Kidney (tissue), 14 donors: ENCODE results near the gene OR3A1. TPM values are rescaled to one million over a fixed set of nuclear protein-coding genes. Genes with fewer than 3 reads are reported as not detected.

Source experiments
- DNase-seq, 5 donors: peaks; one replicate each; pipeline ENCODE4 v3.0.0-alpha.2; 2013 to 2020
- FAIRE-seq: peaks from 2 replicates; lab custom pipeline; 2012; peaks lifted over from hg19 to GRCh38; lab: Jason Lieb, UNC
- H3K27ac ChIP-seq, 2 donors: one replicate each; pipeline ENCODE4 v1.7.0; 2013; ENCODE audit warnings: low read depth in 2 of 2, low read length in 2 of 2, inconsistent platforms in 1 of 2
- H3K27me3 ChIP-seq: one replicate; pipeline ENCODE4 v1.7.1; 2013; ENCODE audit warnings: low read length, inconsistent platforms; ENCODE audit not compliant: control insufficient read depth, insufficient read depth
- H3K36me3 ChIP-seq, 3 donors: one replicate each; pipeline versions ENCODE4 v1.7.0 to v1.7.1; 2013; ENCODE audit warnings: low read length in 3 of 3, control low read depth in 1 of 3, inconsistent platforms in 1 of 3; ENCODE audit not compliant: insufficient read depth in 3 of 3, control insufficient read depth in 2 of 3
- H3K4me1 ChIP-seq, 3 donors: one replicate each; pipeline versions ENCODE4 v1.7.0 to v1.7.1; 2013; ENCODE audit warnings: low read length in 3 of 3, inconsistent platforms in 1 of 3, low read depth in 1 of 3; ENCODE audit not compliant: control insufficient read depth in 2 of 3, insufficient read depth in 2 of 3
- H3K4me3 ChIP-seq, 3 donors: one replicate each; pipeline versions ENCODE4 v1.7.0 to v1.8.1; 2013; ENCODE audit warnings: low read length in 3 of 3, control low read depth in 1 of 3, inconsistent platforms in 1 of 3
- H3K9ac ChIP-seq, 3 donors: one replicate each; pipeline versions ENCODE4 v1.7.0 to v1.7.1; 2013; ENCODE audit warnings: low read length in 3 of 3, control low read depth in 1 of 3, inconsistent platforms in 1 of 3
- H3K9me3 ChIP-seq, 3 donors: one replicate each; pipeline versions ENCODE4 v1.7.0 to v1.7.1; 2013; ENCODE audit warnings: low read length in 3 of 3, control low read depth in 1 of 3, inconsistent platforms in 1 of 3; ENCODE audit not compliant: control insufficient read depth in 2 of 3, insufficient read depth in 1 of 3
- intact Hi-C: fragments of 100-400 bp; cut with DNase I; formaldehyde crosslinking; loops from one replicate; pipeline ENCODE4 v1.11.1; 2022
- polyA plus RNA-seq: library from polyadenylated mRNA; stranded (reverse); fragments of 350-450 nt; fragmentation: Illumina TruSeq; extraction: RNeasy Lipid Tissue Mini Kit (QIAGEN cat#74804); gene quantifications from one replicate; pipeline ENCODE4 v1.2.3, GENCODE V29; 2014; ENCODE audit warnings: low read depth, low replicate concordance; ENCODE audit not compliant: insufficient read depth
- total RNA-seq: library from RNA; stranded (reverse); fragmentation: NEBNext Ultra II Directional; extraction: Animal tissue kit (Norgen Biotek cat#: 25700); gene quantifications from one replicate; pipeline ENCODE4 v1.2.1, GENCODE V29; 2021
- TF ChIP-seq, protein P1 (sequence below): IDR thresholded peaks from 3 replicates; pipeline ENCODE4 v1.5.1; 2012; ENCODE audit warnings: mild to moderate bottlenecking, moderate library complexity, borderline replicate concordance; ENCODE audit not compliant: insufficient read depth; ENCODE audit errors: extremely low read depth
- donor health status: control.
- donor health status: control.
- donor health status: control.
- donor health status: control.
- donor health status: control.
- donor health status: DM: yes; HTN: yes; CAD: no.
- donor health status: Normal renal cell carcinoma (clear cell type).

OR3A1 gene
- total and polyA plus RNA-seq, 2 donors from 2014 or later = not detected

DNA sequence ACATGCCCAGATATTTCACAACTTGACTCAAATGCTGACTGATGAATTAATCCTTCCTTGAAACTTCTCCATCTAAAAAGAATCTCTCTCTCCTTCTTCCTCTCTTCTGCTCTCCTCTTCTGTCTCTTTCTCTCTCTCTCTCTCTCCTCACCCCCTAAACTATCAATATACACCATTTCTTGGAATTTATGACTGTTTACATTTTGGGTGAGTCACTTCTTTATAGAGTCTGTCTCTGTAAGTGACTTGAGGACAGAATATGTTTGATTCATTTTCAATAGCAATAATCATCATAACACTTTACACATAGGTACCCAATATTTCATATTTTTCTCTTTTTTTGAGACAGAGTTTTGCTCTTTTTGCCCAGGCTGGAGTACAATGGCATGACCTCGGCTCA lies 15.3 kb downstream of the OR3A1 start:
- no peak for FAIRE-seq
- intact Hi-C loops = no loop called here

DNA sequence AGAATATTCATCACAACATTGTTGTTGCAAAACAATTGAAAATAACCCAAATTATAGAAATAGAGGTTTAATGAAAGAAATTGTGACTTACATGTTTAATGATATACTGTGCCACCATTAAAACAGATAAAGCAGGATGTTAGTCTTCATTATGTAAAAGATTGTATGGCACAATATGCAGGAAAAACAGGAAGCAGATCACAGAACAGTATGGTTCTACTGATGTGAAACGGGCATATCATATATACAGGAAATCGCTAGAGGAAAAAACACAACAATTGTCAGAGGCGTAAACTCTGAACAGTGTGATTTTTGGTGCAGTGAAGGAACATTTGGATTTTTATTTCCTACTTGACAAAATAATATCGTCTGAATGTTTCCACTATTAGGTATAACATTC lies 22.0 kb downstream of the OR3A1 start:
- Histone ChIP-seq H3K4me1 (no peaks in the 10 kb centered on the region), H3K9me3 (peaks cover 0 to 8% (median 0%) of the 10 kb centered on the region in 3 donors), H3K4me3 (no peak overlapping the region), H3K27ac (no peak overlapping the region), H3K27me3 (no peaks in the 10 kb centered on the region), H3K36me3 (no peaks in the 10 kb centered on the region), H3K9ac (no peak overlapping the region)
- DNase-seq (no peak), FAIRE-seq (no peak)
- intact Hi-C loops = no loop called here
- TF ChIP-seq, protein P1, sequence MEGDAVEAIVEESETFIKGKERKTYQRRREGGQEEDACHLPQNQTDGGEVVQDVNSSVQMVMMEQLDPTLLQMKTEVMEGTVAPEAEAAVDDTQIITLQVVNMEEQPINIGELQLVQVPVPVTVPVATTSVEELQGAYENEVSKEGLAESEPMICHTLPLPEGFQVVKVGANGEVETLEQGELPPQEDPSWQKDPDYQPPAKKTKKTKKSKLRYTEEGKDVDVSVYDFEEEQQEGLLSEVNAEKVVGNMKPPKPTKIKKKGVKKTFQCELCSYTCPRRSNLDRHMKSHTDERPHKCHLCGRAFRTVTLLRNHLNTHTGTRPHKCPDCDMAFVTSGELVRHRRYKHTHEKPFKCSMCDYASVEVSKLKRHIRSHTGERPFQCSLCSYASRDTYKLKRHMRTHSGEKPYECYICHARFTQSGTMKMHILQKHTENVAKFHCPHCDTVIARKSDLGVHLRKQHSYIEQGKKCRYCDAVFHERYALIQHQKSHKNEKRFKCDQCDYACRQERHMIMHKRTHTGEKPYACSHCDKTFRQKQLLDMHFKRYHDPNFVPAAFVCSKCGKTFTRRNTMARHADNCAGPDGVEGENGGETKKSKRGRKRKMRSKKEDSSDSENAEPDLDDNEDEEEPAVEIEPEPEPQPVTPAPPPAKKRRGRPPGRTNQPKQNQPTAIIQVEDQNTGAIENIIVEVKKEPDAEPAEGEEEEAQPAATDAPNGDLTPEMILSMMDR = no peak

More for the DNA sequence above, 15.3 kb downstream of the OR3A1 start:
- Histone ChIP-seq H3K36me3 (no peaks in the 10 kb centered on the region), H3K9me3 (no peaks in the 10 kb centered on the region), H3K4me3 (no peak overlapping the region), H3K27ac (no peak overlapping the region), H3K27me3 (no peaks in the 10 kb centered on the region), H3K9ac (no peak overlapping the region), H3K4me1 (no peaks in the 10 kb centered on the region)
- TF ChIP-seq, protein P1 = no peak
- no peak for DNase-seq

DNA sequence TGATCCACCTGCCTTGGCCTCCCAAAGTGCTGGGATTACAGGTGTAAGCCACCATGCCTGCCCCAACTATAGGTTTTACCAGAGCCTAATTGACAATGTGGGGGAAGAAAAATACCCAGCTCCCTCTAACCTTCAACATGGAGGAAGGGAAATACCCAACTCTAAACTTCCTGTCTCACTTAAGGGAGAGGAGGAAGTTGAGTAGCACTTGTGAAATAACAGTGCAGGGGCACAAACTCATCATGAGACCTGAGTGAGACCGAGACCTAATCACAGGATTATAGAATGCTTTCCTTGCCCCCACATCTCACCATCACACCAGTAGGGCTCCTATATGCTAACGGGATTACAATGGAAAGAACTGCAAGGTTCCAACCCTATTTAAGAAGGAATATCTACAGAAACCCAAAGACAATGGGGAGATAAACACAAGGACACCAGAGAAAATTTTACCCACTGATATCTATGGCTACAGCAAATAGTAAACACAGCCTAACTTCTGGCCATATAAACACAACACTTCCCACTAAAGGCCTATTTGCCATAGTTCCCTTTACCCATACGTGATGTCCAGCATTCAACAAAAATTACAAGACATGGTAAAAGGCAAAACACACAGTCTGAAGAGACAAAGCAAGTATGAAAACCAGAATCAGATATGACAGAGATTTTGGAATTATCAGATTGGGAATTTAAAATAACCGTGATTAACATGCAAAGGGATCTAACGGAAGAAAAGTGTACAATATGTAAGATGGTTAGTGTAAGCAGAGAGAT lies 26.9 kb downstream of the OR3A1 start:
- no peaks in the 10 kb centered on the region for H3K36me3 ChIP-seq
- TF ChIP-seq, protein P1 = no peak
- H3K4me1 ChIP-seq = no peaks in the 10 kb centered on the region
- no peaks in the 10 kb centered on the region for H3K27me3 ChIP-seq
- H3K9ac ChIP-seq = no peak overlapping the region
- peaks cover 0 to 9% (median 0%) of the 10 kb centered on the region in 3 donors for H3K9me3 ChIP-seq
- H3K4me3 ChIP-seq = no peak overlapping the region
- intact Hi-C loops = no loop called here
- no peak for FAIRE-seq
- H3K27ac ChIP-seq = no peak overlapping the region
- DNase-seq = no peak

DNA sequence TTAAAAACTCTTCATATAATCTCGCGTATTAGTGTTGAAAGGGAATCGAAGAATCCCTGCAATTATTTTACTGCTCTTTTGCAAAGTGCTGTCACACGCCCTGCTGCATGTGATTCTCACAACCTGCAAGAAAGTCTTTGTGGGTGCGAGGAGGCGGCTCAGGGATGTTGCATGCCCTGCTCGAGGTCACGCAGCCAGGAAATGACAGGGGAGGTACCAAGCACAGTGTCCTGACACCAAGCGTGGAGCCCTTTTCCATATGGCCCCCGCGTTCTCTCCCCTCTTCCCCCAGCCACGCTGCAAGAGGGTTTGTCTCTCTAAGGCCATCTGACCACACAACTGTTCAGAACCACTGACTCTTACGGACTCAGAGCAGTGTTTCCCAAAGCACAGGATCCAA lies 37.6 kb downstream of the OR3A1 start:
- TF ChIP-seq, protein P1 = no peak
- no peak overlapping the region for H3K4me3 ChIP-seq
- intact Hi-C loops = no loop called here
- H3K27ac ChIP-seq = no peak overlapping the region
- no peaks in the 10 kb centered on the region for H3K36me3 ChIP-seq
- no peaks in the 10 kb centered on the region for H3K9me3 ChIP-seq
- no peaks in the 10 kb centered on the region for H3K27me3 ChIP-seq
- no peak overlapping the region for H3K9ac ChIP-seq
- H3K4me1 ChIP-seq = no peaks in the 10 kb centered on the region
- DNase-seq = no peak
- no peak for FAIRE-seq
